Ishikawa (cell line): ENCODE data around the gene RUNX1.

Experiments
- CEBPB ChIP-seq: IDR thresholded peaks from 2 replicates; pipeline ENCODE4 v1.6.1; 2012
- CREB1 ChIP-seq: IDR thresholded peaks from 2 replicates; pipeline ENCODE4 v1.6.1; 2012; ENCODE audit warnings: low read depth
- EGR1 ChIP-seq: IDR thresholded peaks from 2 replicates; pipeline ENCODE4 v1.6.1; 2012
- EP300 ChIP-seq: IDR thresholded peaks from 2 replicates; pipeline ENCODE4 v1.6.1; 2012; ENCODE audit warnings: borderline replicate concordance
- MAX ChIP-seq: IDR thresholded peaks from 2 replicates; pipeline ENCODE4 v1.6.1; 2012
- NFIC ChIP-seq: IDR thresholded peaks from 2 replicates; pipeline ENCODE4 v1.6.1; 2012
- RAD21 ChIP-seq: IDR thresholded peaks from 2 replicates; pipeline ENCODE4 v1.6.1; 2012; ENCODE audit warnings: low read depth
- REST ChIP-seq: IDR thresholded peaks from 2 replicates; pipeline ENCODE4 v1.6.1; 2012; ENCODE audit warnings: low read depth, mild to moderate bottlenecking
- TAF1 ChIP-seq: IDR thresholded peaks from 2 replicates; pipeline ENCODE4 v1.6.1; 2012; ENCODE audit warnings: low read depth, mild to moderate bottlenecking
- TCF12 ChIP-seq: IDR thresholded peaks from 2 replicates; pipeline ENCODE4 v1.6.1; 2012; ENCODE audit warnings: low read depth
- TEAD4 ChIP-seq: IDR thresholded peaks from 2 replicates; pipeline ENCODE4 v1.6.1; 2012
- USF1 ChIP-seq: IDR thresholded peaks from 2 replicates; pipeline ENCODE4 v1.6.1; 2012
- YY1 ChIP-seq: IDR thresholded peaks from 2 replicates; pipeline ENCODE4 v1.6.1; 2012; ENCODE audit warnings: low read depth
- ZBTB7A ChIP-seq: IDR thresholded peaks from 2 replicates; pipeline ENCODE4 v1.6.1; 2012; ENCODE audit warnings: low read depth

The RUNX1 gene

GRCh38 chr21:34819357-34819999 lies 229.6 kb downstream of the RUNX1 start:
- no peak for TF ChIP-seq EP300
- no peak for TF ChIP-seq TCF12
- no peak for TF ChIP-seq MAX
- no peak for TF ChIP-seq RAD21
- TF ChIP-seq REST = no peak
- TF ChIP-seq USF1 = no peak
- no peak for TF ChIP-seq TEAD4
- no peak for TF ChIP-seq YY1
- TF ChIP-seq TAF1 = no peak
- TF ChIP-seq NFIC = no peak
- TF ChIP-seq ZBTB7A = no peak
- TF ChIP-seq EGR1 = no peak

- no peak for TF ChIP-seq USF1
- no peak for TF ChIP-seq NFIC
- no peak for TF ChIP-seq REST
- no peak for TF ChIP-seq CEBPB
- no peak for TF ChIP-seq TEAD4
- TF ChIP-seq TAF1 = no peak
- no peak for TF ChIP-seq YY1
Observed at GRCh38 chr21:34818662-34819158, 230.4 kb downstream of the RUNX1 start.

GRCh38 chr21:34817821-34818661 lies 231.1 kb downstream of the RUNX1 start:
- TF ChIP-seq ZBTB7A = no peak
- TF ChIP-seq TEAD4 = no peak
- TF ChIP-seq CREB1 = no peak
- TF ChIP-seq YY1 = no peak
- TF ChIP-seq REST = no peak
- TF ChIP-seq TAF1 = no peak
- TF ChIP-seq RAD21 = no peak
- no peak for TF ChIP-seq USF1
- no peak for TF ChIP-seq TCF12
- TF ChIP-seq MAX = no peak
- no peak for TF ChIP-seq EP300
